Mesenchymal stem cell (in vitro differentiated cells and primary cell): ENCODE data around the gene EPS8L2.

Source experiments
- DNase-seq: peaks from one replicate; pipeline ENCODE4 v3.0.0-alpha.2; 2013
- H2AFZ ChIP-seq: one replicate; pipeline ENCODE4 v1.6.1; 2013; ENCODE audit warnings: low read depth, mild to moderate bottlenecking, control low read depth, inconsistent platforms, low read length, moderate library complexity
- H2AK5ac ChIP-seq: 2 replicates; pipeline ENCODE4 v1.6.1; 2013; ENCODE audit warnings: low read length, moderate library complexity, mild to moderate bottlenecking, inconsistent platforms; ENCODE audit not compliant: severe bottlenecking
- H2BK120ac ChIP-seq: one replicate; pipeline ENCODE4 v1.6.1; 2013; ENCODE audit warnings: low read depth, mild to moderate bottlenecking, inconsistent platforms, low read length, moderate library complexity
- H2BK12ac ChIP-seq, 2 experiments: one replicate each; pipeline ENCODE4 v1.6.1; 2013; ENCODE audit warnings: inconsistent platforms in 2 of 2, low read length in 2 of 2, mild to moderate bottlenecking in 2 of 2, moderate library complexity in 2 of 2, control low read depth in 1 of 2
- H2BK15ac ChIP-seq: one replicate; pipeline ENCODE4 v1.6.1; 2013; ENCODE audit warnings: mild to moderate bottlenecking, low read depth, inconsistent platforms; ENCODE audit not compliant: poor library complexity, severe bottlenecking
- H2BK5ac ChIP-seq: 2 replicates; pipeline ENCODE4 v1.6.1; 2013; ENCODE audit warnings: low read depth, mild to moderate bottlenecking, low read length, control low read depth, inconsistent platforms; ENCODE audit not compliant: poor library complexity, severe bottlenecking
- H3K14ac ChIP-seq, 2 experiments: one replicate each; pipeline ENCODE4 v1.6.1; 2013; ENCODE audit warnings: inconsistent platforms in 2 of 2, low read length in 2 of 2, control low read depth in 1 of 2, mild to moderate bottlenecking in 1 of 2, moderate library complexity in 1 of 2
- H3K18ac ChIP-seq, 2 experiments: one replicate each; pipeline ENCODE4 v1.6.1; 2013; ENCODE audit warnings: inconsistent platforms in 2 of 2, low read length in 2 of 2, control low read depth in 1 of 2, low read depth in 1 of 2, mild to moderate bottlenecking in 1 of 2
- H3K23ac ChIP-seq, 2 experiments: one replicate each; pipeline ENCODE4 v1.6.1; 2013; ENCODE audit warnings: inconsistent platforms in 2 of 2, low read length in 2 of 2, mild to moderate bottlenecking in 2 of 2, moderate library complexity in 2 of 2, control low read depth in 1 of 2
- H3K27ac ChIP-seq: 2 replicates; pipeline ENCODE4 v1.5.1; 2013; ENCODE audit warnings: mild to moderate bottlenecking, moderate library complexity, low read length, control low read depth, inconsistent platforms; ENCODE audit not compliant: poor library complexity, severe bottlenecking
- H3K27me3 ChIP-seq, 2 experiments: 2 replicates each; pipeline versions ENCODE4 v1.6.1 to v1.7.0; 2013; ENCODE audit warnings: low read length in 2 of 2, mild to moderate bottlenecking in 2 of 2, moderate library complexity in 2 of 2, control low read depth in 1 of 2, inconsistent platforms in 1 of 2; ENCODE audit not compliant: control insufficient read depth in 1 of 2, insufficient read depth in 1 of 2
- H3K36me3 ChIP-seq, 2 experiments: 2 replicates each; pipeline versions ENCODE4 v1.6.1 to v1.7.0; 2013; ENCODE audit warnings: low read length in 2 of 2, control low read depth in 1 of 2, inconsistent platforms in 1 of 2, low read depth in 1 of 2, mild to moderate bottlenecking in 1 of 2; ENCODE audit not compliant: insufficient read depth in 2 of 2, control insufficient read depth in 1 of 2
- H3K4ac ChIP-seq, 2 experiments: one replicate each; pipeline ENCODE4 v1.6.1; 2013; ENCODE audit warnings: inconsistent platforms in 2 of 2, low read length in 2 of 2, mild to moderate bottlenecking in 2 of 2, moderate library complexity in 2 of 2, control low read depth in 1 of 2, low read depth in 1 of 2
- H3K4me1 ChIP-seq: 2 replicates; pipeline ENCODE4 v1.6.1; 2013; ENCODE audit warnings: low read depth, low read length, control low read depth; ENCODE audit not compliant: control insufficient read depth, insufficient read depth
- H3K4me2 ChIP-seq: 2 replicates; pipeline ENCODE4 v1.6.1; 2013; ENCODE audit warnings: low read length, mild to moderate bottlenecking, inconsistent platforms; ENCODE audit not compliant: poor library complexity, severe bottlenecking
- H3K4me3 ChIP-seq, 2 experiments: 2 replicates each; pipeline versions ENCODE4 v1.5.1 to v1.7.0; 2013; ENCODE audit warnings: low read length in 2 of 2, mild to moderate bottlenecking in 2 of 2, control low read depth in 1 of 2, low read depth in 1 of 2; ENCODE audit not compliant: insufficient read depth in 1 of 2
- H3K79me1 ChIP-seq: replicated peaks from 2 replicates; pipeline ENCODE4 v1.6.1; 2013; ENCODE audit warnings: mild to moderate bottlenecking, control low read depth, low read length, inconsistent platforms; ENCODE audit not compliant: poor library complexity, severe bottlenecking
- H3K9ac ChIP-seq: 2 replicates; pipeline ENCODE4 v1.7.0; 2013; ENCODE audit warnings: mild to moderate bottlenecking, low read length, moderate library complexity
- H3K9me3 ChIP-seq: 2 replicates; pipeline ENCODE4 v1.7.0; 2013; ENCODE audit warnings: mild to moderate bottlenecking, low read length; ENCODE audit not compliant: control insufficient read depth
- H4K8ac ChIP-seq: one replicate; pipeline ENCODE4 v1.6.1; 2013; ENCODE audit warnings: inconsistent platforms, mild to moderate bottlenecking, low read length, moderate library complexity
- H4K91ac ChIP-seq: one replicate; pipeline ENCODE4 v1.6.1; 2013; ENCODE audit warnings: mild to moderate bottlenecking, low read length, inconsistent platforms
- WGBS: methylation state at CpG from one replicate; pipeline ENCODE4 v1.1.7; 2013; ENCODE audit warnings: mixed read lengths; 5-methylcytosine and 5-hydroxymethylcytosine counted together

EPS8L2 gene

DNA sequence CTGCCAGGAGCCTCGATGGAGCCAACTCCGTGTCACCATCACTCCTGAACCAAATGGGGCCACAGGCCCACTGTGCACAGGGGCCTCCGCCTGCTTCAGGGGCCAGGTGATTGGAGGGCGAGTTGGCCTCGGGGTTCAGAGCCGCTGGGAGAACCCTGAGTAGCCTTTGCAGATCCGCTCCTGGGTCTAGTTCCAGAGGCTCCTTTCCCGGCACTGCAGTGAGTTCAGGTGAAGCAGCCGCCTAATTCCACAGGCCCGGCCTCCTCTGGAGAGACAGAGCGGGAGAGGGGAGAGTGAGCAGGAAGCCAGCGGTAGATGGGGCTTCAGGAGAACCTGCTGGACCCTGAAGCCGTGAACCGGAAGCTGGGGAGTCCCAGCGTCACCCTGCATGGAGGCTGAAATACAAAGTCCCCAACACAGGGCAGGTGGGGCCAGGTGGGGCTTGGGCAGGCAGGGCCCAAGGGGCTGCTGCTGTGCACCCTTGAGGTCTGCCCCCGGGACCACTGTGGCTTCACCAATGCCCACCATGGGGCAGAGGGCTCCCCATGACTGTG is 46.4 kb upstream of the EPS8L2 start:
- H3K27me3 ChIP-seq = no peaks in the 10 kb centered on the region
- H3K9ac ChIP-seq = no peak overlapping the region
- no peak overlapping the region for H2BK120ac ChIP-seq
- no peak overlapping the region for H3K4me3 ChIP-seq
- H2AK5ac ChIP-seq = no peak overlapping the region
- no peak overlapping the region for H2BK15ac ChIP-seq
- no peak overlapping the region for H2BK5ac ChIP-seq
- no peak overlapping the region for H3K4ac ChIP-seq
- no peaks in the 10 kb centered on the region for H3K9me3 ChIP-seq
- peaks cover 21% of the 10 kb centered on the region for H3K4me1 ChIP-seq
- no peak overlapping the region for H3K27ac ChIP-seq
- no peak overlapping the region for H4K91ac ChIP-seq
- no peak overlapping the region for H3K18ac ChIP-seq
- DNase-seq = no peak
- H3K36me3 ChIP-seq = peaks cover 49 to 76% of the 10 kb centered on the region in 2 experiments
- H3K79me1 ChIP-seq = peaks cover 45% of the 10 kb centered on the region
- no peak overlapping the region for H3K23ac ChIP-seq
- no peak overlapping the region for H2BK12ac ChIP-seq
- WGBS = 96% methylated on average over 16 of the region's 16 CpGs
- H3K14ac ChIP-seq = no peak overlapping the region
- no peak overlapping the region for H3K4me2 ChIP-seq
- H2AFZ ChIP-seq = no peak overlapping the region
- no peak overlapping the region for H4K8ac ChIP-seq

DNA sequence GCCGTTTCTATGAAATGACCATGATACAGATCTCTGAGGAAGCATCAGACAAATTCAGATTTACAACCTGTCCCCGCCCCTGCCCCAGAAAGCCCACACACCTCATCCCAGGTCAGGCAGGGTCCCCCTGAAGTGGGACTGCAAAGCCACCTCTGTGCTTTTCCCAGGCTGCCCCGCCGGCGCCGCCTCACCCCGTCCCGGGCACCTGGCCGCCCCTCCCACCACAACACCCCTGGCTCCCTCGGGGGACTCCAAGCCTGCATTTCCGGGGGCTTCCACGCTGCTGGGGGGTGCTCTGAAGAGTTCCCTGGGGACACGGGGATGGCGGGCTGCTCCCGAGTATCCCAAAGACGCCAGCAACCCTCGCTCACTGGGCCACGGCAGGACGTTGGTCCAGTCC is 45.8 kb upstream of the EPS8L2 start:
- Histone ChIP-seq H2AFZ (no peak overlapping the region), H3K18ac (no peak overlapping the region), H3K4me1 (peaks cover 17% of the 10 kb centered on the region), H3K4me3 (no peak overlapping the region), H3K23ac (no peak overlapping the region), H3K14ac (no peak overlapping the region), H3K4me2 (no peak overlapping the region), H3K4ac (no peak overlapping the region), H2BK5ac (no peak overlapping the region), H3K27me3 (no peaks in the 10 kb centered on the region), H2AK5ac (no peak overlapping the region), H4K8ac (no peak overlapping the region), H4K91ac (no peak overlapping the region), H3K36me3 (peaks cover 49 to 75% of the 10 kb centered on the region in 2 experiments), H2BK12ac (no peak overlapping the region), H3K9ac (no peak overlapping the region), H2BK120ac (no peak overlapping the region), H2BK15ac (no peak overlapping the region), H3K27ac (no peak overlapping the region), H3K9me3 (no peaks in the 10 kb centered on the region), H3K79me1 (peaks cover 43% of the 10 kb centered on the region)
- WGBS = 97% methylated on average over 19 of the region's 19 CpGs
- no peak for DNase-seq

DNA sequence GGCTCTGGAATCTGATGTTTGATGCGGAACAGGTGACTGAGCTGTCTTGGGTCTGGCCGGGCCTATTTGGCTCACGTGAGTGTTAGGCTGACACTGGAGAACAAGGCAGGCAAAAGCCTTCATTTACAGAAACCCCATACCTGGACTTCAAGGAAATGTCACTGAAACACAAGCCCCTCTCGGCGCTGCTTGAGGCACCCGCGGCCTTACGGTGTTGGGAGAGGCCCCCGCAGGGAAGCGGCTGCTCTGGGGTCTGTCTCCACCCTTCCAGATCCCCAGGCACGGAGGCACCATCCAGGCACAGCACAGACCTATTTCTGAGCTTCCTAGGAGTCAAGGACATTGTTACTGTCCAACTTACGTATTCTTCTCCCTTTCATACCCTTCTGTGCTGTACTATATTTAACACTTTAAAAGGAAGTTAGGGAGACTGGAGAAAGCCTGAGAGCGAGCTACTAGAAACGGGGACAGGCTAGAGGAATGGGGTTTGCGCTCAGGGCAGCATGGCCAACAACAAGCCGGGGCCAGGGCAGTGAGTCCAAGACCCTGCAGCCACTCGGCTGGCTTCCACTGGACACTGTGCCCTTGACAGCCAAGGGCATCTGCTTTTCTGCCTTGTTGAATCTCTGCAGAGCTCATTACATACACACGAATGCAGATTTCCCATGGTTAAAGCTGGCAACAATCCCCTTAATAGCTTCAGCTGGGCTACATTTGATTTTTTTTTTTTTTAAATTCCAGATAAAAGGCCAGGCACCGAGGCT is 45.2 kb upstream of the EPS8L2 start:
- no peak overlapping the region for H3K18ac ChIP-seq
- no peak overlapping the region for H2BK12ac ChIP-seq
- H3K4me1 ChIP-seq = peaks cover 19% of the 10 kb centered on the region
- H2AK5ac ChIP-seq = no peak overlapping the region
- H3K4me3 ChIP-seq = no peak overlapping the region
- no peak overlapping the region for H4K8ac ChIP-seq
- no peak overlapping the region for H2BK5ac ChIP-seq
- no peak overlapping the region for H2AFZ ChIP-seq
- H3K27ac ChIP-seq = no peak overlapping the region
- no peak overlapping the region for H2BK120ac ChIP-seq
- no peak overlapping the region for H2BK15ac ChIP-seq
- WGBS = 98% methylated on average over 17 of the region's 19 CpGs
- no peak overlapping the region for H3K23ac ChIP-seq
- H3K4me2 ChIP-seq = no peak overlapping the region
- no peak overlapping the region for H3K9ac ChIP-seq
- no peaks in the 10 kb centered on the region for H3K9me3 ChIP-seq
- no peak overlapping the region for H3K14ac ChIP-seq
- DNase-seq = no peak
- peaks cover 49 to 81% of the 10 kb centered on the region in 2 experiments for H3K36me3 ChIP-seq
- no peak overlapping the region for H3K4ac ChIP-seq
- H4K91ac ChIP-seq = no peak overlapping the region
- H3K79me1 ChIP-seq = peaks cover 46% of the 10 kb centered on the region
- no peaks in the 10 kb centered on the region for H3K27me3 ChIP-seq

DNA sequence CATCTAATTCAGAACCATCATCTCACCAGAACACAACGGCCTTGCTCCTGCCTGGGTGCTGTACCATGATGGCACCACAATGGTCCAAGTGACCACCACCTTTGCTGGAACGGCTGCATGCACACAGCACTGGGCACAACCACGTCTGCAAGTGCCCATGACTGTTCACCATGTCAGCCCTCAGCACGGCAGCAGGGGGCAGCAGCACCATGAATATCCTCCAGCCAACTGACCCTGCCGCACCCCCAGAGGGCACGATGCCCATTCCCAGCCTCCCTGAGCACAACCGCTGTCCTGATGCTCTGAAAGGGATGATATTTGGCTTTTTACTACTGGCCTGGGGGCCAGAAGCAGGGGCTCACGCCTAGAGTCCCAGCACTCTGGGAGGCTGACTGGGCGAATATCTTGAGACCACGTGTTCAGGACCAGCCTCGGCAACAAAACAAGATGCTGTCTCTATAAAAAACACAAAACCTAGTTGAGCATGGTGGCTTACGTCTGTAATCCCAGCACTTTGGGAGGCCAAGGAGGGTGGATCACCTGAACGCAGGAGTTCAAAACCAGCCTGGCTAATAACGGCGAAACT is 43.2 kb upstream of the EPS8L2 start:
- Histone ChIP-seq H2AFZ (no peak overlapping the region), H3K27me3 (no peaks in the 10 kb centered on the region), H3K4me2 (no peak overlapping the region), H2AK5ac (no peak overlapping the region), H3K79me1 (peaks cover 36% of the 10 kb centered on the region), H3K9ac (no peak overlapping the region), H3K18ac (no peak overlapping the region), H3K4me1 (peaks cover 13% of the 10 kb centered on the region), H2BK5ac (no peak overlapping the region), H2BK120ac (no peak overlapping the region), H2BK12ac (no peak overlapping the region), H3K36me3 (peaks cover 39 to 73% of the 10 kb centered on the region in 2 experiments), H3K14ac (peak overlapping the region in 1 of 2 experiments; percentile 31), H3K27ac (no peak overlapping the region), H3K4me3 (no peak overlapping the region), H4K8ac (no peak overlapping the region), H3K9me3 (no peaks in the 10 kb centered on the region), H4K91ac (no peak overlapping the region), H2BK15ac (no peak overlapping the region), H3K4ac (no peak overlapping the region), H3K23ac (no peak overlapping the region)
- WGBS = 81% methylated on average over 15 of the region's 15 CpGs
- DNase-seq = peak; percentile 58
